ENCODE measurements around the gene FAM210A. TPM values are rescaled to one million over a fixed set of nuclear protein-coding genes. Genes with fewer than 3 reads are reported as not detected.

The FAM210A gene
- total and polyA plus RNA-seq, 12 donors: 11.6 to 84.8 (median 56.3) TPM

DNA sequence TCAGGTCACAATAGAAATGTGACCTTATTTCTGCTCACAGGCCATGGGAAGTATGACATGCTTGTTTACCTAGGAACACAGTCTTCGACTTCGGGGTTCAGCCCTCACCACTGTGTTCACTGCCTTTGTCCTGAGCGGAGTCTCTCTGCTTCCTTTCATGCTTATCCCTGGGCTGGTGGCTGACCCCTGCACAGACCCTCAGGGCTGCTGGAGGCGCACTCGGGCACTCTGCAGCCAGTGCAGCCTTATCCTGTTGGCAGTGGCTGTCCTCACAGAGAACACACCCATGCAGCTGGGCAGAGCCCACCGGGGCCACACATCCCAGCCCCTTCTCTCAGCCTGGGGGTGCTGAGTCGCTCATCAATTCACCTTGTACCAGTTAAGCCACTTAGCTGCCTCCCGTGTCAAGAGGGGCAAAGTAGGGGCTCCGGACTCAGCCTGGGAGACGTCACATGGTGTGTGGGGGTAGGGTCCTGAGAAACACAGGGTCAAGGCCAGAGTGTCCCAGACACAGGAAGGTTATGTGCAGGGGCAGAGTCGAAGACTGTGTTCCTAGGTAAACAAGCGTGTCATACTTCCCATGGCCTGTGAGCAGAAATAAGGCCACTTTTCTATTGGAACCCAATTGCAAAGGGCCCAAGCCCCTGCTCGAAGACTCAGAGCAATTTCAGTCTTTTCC lies 107.5 kb downstream of the FAM210A start:
- H3K27ac ChIP-seq: no peak overlapping the region
- no peak overlapping the region for H3K4me3 ChIP-seq
- no peaks in the 10 kb centered on the region for H3K9me3 ChIP-seq
- TF ChIP-seq, protein P1, sequence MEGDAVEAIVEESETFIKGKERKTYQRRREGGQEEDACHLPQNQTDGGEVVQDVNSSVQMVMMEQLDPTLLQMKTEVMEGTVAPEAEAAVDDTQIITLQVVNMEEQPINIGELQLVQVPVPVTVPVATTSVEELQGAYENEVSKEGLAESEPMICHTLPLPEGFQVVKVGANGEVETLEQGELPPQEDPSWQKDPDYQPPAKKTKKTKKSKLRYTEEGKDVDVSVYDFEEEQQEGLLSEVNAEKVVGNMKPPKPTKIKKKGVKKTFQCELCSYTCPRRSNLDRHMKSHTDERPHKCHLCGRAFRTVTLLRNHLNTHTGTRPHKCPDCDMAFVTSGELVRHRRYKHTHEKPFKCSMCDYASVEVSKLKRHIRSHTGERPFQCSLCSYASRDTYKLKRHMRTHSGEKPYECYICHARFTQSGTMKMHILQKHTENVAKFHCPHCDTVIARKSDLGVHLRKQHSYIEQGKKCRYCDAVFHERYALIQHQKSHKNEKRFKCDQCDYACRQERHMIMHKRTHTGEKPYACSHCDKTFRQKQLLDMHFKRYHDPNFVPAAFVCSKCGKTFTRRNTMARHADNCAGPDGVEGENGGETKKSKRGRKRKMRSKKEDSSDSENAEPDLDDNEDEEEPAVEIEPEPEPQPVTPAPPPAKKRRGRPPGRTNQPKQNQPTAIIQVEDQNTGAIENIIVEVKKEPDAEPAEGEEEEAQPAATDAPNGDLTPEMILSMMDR (IDR thresholded peaks at IDR 0.05): no peak
- ATAC-seq (no peak), DNase-seq (no peak)
- H3K27me3 ChIP-seq: no peaks in the 10 kb centered on the region
- 84 to 85% methylated on average over 13 of the region's 13 CpGs for WGBS, 2 donors
- peaks cover 10 to 43% (median 25%) of the 10 kb centered on the region in 9 donors for H3K4me1 ChIP-seq
- intact Hi-C loops (cut with DNase I): loop anchor here in 1 of 10 donors (10.0 kb wide), 1 partner anchor 234 kb away; no protein-coding TSS in a partner anchor
- peaks cover 0 to 25% (median 4%) of the 10 kb centered on the region in 9 donors for H3K36me3 ChIP-seq

DNA sequence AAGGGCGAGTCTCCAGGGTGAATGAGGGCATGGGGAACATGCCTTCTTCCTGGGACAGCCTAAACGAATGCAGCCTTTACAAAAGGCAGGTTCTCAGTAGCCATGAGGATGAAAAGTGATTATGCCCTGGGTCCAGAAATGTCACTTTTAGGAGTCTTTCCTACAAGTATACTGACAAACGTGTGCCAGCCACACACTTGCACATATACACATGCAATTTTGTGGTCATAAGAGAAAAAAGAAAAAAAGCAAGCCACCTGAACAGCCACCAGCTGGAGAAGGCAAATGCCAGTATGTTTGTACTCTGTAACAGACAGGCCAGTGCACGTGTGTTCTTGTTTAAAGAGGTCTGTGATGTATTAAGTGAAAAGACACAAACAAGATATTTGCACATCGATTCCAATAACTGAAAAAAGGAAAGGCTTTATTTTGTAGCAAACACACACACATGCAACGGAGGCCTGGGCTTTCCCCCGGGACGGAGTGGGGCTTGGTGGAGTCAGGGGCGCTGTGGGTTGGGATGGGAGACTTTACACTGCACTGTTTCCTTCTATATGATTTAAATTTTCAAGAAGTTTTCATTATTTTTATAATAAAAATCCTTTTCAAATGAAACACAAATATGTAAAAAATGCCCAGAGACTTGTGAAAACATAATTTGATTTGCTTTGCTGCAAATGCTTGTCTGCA lies 108.4 kb downstream of the FAM210A start:
- Histone ChIP-seq H3K4me1 (peaks cover 14 to 52% (median 30%) of the 10 kb centered on the region in 9 donors), H3K4me3 (no peak overlapping the region), H3K27me3 (no peaks in the 10 kb centered on the region), H3K27ac (no peak overlapping the region), H3K9me3 (no peaks in the 10 kb centered on the region), H3K36me3 (peaks cover 0 to 16% (median 4%) of the 10 kb centered on the region in 9 donors)
- intact Hi-C loops (cut with DNase I): loop anchor here in 1 of 10 donors (10.0 kb wide), 1 partner anchor 233 kb away; no protein-coding TSS in a partner anchor
- DNase-seq (no peak), ATAC-seq (no peak)
- TF ChIP-seq, protein P1 (IDR thresholded peaks at IDR 0.05): no peak
- 88 to 92% methylated on average over 9 of the region's 9 CpGs for WGBS, 2 donors

DNA sequence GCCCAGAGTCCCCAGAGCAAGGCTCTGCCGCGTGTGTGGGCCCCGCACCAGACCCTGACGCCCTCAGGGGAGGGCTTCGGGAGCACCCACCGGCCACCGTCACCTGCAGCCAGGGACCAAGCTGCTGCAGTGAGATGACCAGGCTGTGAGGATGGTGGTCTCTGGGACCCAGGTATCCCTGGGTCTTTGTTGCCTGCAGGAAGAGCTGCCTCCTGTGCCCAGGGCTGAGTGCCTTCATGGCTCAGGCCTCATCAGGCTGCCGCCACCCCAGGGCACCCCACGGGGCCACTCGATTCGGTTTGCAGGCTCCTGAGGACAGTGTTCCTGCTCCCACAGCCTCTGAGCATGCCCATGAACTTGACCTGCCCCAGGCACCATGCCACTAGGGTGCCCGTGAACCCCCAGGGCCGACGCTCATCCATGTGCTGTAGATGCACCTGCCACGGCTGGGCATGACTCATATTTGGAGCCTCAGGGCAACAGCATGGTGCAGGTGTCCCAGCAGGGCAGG lies 109.8 kb downstream of the FAM210A start:
- Histone ChIP-seq H3K4me3 (no peak overlapping the region), H3K36me3 (peaks cover 0 to 7% (median 0%) of the 10 kb centered on the region in 9 donors), H3K9me3 (no peaks in the 10 kb centered on the region), H3K4me1 (peaks cover 15 to 66% (median 41%) of the 10 kb centered on the region in 9 donors), H3K27me3 (no peaks in the 10 kb centered on the region), H3K27ac (peak overlapping the region in 2 of 10 donors; percentile 79 to 83)
- intact Hi-C loops (cut with DNase I): loop anchor here in 1 of 10 donors (10.0 kb wide), 1 partner anchor 232 kb away; no protein-coding TSS in a partner anchor
- 96 to 97% methylated on average over 15 of the region's 15 CpGs for WGBS, 2 donors
- no peak for DNase-seq
- no peak for ATAC-seq
- TF ChIP-seq, protein P1 (IDR thresholded peaks at IDR 0.05): no peak

DNA sequence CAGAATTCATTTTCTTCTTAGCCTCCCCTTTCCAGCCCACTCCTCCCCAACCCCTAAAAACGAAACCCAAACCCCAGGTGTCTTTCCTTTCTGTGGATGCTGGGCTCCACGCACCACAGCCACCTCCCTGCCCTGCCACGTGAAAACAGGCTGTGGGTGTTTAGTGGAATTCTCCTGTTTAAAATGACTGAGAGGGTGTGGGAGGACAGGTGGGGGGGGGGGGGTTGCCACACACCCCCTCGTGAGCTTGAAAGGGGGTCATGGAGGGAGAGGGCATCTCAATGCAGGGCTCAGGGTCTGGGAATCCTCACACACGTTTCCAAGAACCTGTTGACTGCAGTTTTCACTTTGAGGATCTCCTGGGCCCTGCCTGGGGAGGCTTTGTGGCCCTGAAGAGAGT lies 110.3 kb downstream of the FAM210A start:
- H3K36me3 ChIP-seq: peaks cover 0 to 2% (median 0%) of the 10 kb centered on the region in 9 donors
- no peaks in the 10 kb centered on the region for H3K9me3 ChIP-seq
- H3K27ac ChIP-seq: peak overlapping the region in 8 of 10 donors; percentile 58 to 88 (median 84)
- peaks cover 17 to 72% (median 46%) of the 10 kb centered on the region in 9 donors for H3K4me1 ChIP-seq
- H3K4me3 ChIP-seq: no peak overlapping the region
- no peak for DNase-seq
- intact Hi-C loops (cut with DNase I): loop anchor here in 1 of 10 donors (10.0 kb wide), 1 partner anchor 231 kb away; no protein-coding TSS in a partner anchor
- no peak for ATAC-seq
- 72 to 85% methylated on average over 5 of the region's 5 CpGs for WGBS, 2 donors
- TF ChIP-seq, protein P1 (IDR thresholded peaks at IDR 0.05): no peak
- no peaks in the 10 kb centered on the region for H3K27me3 ChIP-seq

All from heart right ventricle (tissue), 16 donors.